ENCODE data around the gene ADGRV1. TPM values are rescaled to one million over a fixed set of nuclear protein-coding genes. Genes with fewer than 3 reads are reported as not detected.

ADGRV1 gene
- total and polyA plus RNA-seq, 9 of the 15 experiments (the other 6 are each of a cell fraction or from before 2014, with no cell fraction given): 21.7 to 156 (median 58.2) TPM

DNA sequence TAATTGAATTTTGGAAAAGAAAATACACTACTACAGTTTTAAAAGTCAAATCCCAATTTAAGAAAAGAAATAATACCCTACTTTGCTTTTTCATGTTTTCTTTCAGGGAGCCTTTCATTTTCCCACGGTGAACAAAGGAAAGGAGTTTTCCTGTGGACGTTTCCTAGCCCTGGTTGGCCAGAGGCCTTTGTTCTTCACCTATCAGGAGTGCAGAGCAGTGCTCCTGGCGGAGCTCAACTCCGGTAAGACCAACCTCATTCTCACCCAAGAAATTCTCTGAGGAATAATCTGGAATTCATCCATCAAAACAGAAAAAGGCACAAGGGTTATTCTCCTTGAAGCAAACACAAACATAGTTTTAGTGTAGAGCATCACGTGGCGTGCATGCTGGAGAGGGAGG, 248.9 kb downstream of the ADGRV1 start (continued):
- TF ChIP-seq AFF1 (IDR thresholded peaks at IDR 0.05; ENCODE audit: low read depth in 1 of 2, partially characterized antibody in 2 of 2): no peak
- no peak for TF ChIP-seq PHF8 (IDR thresholded peaks at IDR 0.05; ENCODE audit: borderline replicate concordance, low read length)

GRCh38 chr5:90809311-90810056, 250.9 kb downstream of the ADGRV1 start:
- no peaks in the 10 kb centered on the region for H3K9me1 ChIP-seq (ENCODE audit: control insufficient read depth, insufficient read depth, low read length)
- no peak for FAIRE-seq
- no peak overlapping the region for H3K27ac ChIP-seq (ENCODE audit: extremely low read depth, low read depth, low read length)
- H3K4me1 ChIP-seq (replicated peaks in 1 of 2; ENCODE audit: control insufficient read depth in 2 of 2, insufficient read depth in 2 of 2, low read length in 2 of 2): no peaks in the 10 kb centered on the region
- H3K4me3 ChIP-seq: no peak overlapping the region
- BruUV-seq (replicated peaks): no TSS peak
- H3K9me3 ChIP-seq (replicated peaks; ENCODE audit: control insufficient read depth, insufficient read depth, low read depth, low read length): no peaks in the 10 kb centered on the region
- WGBS (ENCODE audit: insufficient coverage, low coverage, missing lambda C conversion rate): 91% methylated on average over 3 of the region's 4 CpGs
- ATAC-seq: no peak
- peaks cover 67% of the 10 kb centered on the region for H3K36me3 ChIP-seq (ENCODE audit: control insufficient read depth, insufficient read depth, low read length)
- ChIA-PET POLR2A (no interaction called here), CTCF (ENCODE audit: low intra/inter-chr PET ratio) (no interaction called here)
- no peak overlapping the region for H2AFZ ChIP-seq (ENCODE audit: low read depth, low read length)
- H3K4me2 ChIP-seq (ENCODE audit: insufficient read depth, low read length): no peak overlapping the region
- DNase-seq (ENCODE audit: extremely low read depth in 1 of 4, low spot score in 3 of 4): no peak
- intact Hi-C loops (cut with micrococcal nuclease) (no loop called here), in situ Hi-C loops (cut with MboI) (no loop called here)
- no peaks in the 10 kb centered on the region for H4K20me1 ChIP-seq (replicated peaks; ENCODE audit: control insufficient read depth, insufficient read depth, low read length)
- H3K27me3 ChIP-seq (ENCODE audit: control insufficient read depth in 2 of 2, insufficient read depth in 2 of 2, low read length in 2 of 2): no peaks in the 10 kb centered on the region
- no peaks in the 10 kb centered on the region for H3K79me2 ChIP-seq (ENCODE audit: control insufficient read depth, insufficient read depth, low read length)
- H3K9ac ChIP-seq (ENCODE audit: insufficient read depth in 1 of 2, low read depth in 2 of 2, low read length in 2 of 2): no peak overlapping the region
- TF ChIP-seq NFIC (IDR thresholded peaks at IDR 0.05) (peak; percentile 40; the same call in 1 of the 2 replicates), CC2D1A (IDR thresholded peaks at IDR 0.05) (no peak)

All from K562 (cell line).